GM12801 (cell line): ENCODE results near the gene TGDS.

Experiments
- CTCF ChIP-seq: IDR thresholded peaks from one replicate; pipeline ENCODE4 v1.5.1; 2011; ENCODE audit warnings: control low read depth; ENCODE audit not compliant: insufficient read length; ENCODE audit errors: extremely low read depth

The TGDS gene

GRCh38 chr13:94596575-94596971 lies 621 bp upstream of the TGDS start:
- TF ChIP-seq CTCF: no peak

- no peak for TF ChIP-seq CTCF
Observed at GRCh38 chr13:94595001-94595949, 677 bp downstream of the TGDS start.

DNA sequence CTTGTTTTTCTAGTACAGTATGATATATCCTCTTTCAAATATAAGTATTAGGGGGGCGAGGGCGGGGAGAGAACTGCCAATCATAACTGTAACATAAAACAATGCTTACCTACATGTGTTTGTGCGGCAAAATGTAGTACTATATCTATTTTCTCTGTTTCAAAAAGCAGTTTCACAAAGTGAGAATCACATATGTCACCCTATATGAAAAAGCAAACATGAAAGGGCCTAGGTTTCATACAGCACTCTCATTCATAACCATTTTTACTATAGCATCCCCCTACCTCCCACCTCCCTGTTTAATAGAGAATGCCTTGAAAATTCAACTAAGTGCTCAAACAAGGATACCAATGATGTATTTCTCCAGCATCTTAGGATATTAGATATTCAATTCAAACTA lies 5.2 kb downstream of the TGDS start:
- TF ChIP-seq CTCF: no peak

- no peak for TF ChIP-seq CTCF
Observed at GRCh38 chr13:94588541-94588940, 7.4 kb downstream of the TGDS start.

- no peak for TF ChIP-seq CTCF
Observed at GRCh38 chr13:94586371-94586770, 9.6 kb downstream of the TGDS start.

DNA sequence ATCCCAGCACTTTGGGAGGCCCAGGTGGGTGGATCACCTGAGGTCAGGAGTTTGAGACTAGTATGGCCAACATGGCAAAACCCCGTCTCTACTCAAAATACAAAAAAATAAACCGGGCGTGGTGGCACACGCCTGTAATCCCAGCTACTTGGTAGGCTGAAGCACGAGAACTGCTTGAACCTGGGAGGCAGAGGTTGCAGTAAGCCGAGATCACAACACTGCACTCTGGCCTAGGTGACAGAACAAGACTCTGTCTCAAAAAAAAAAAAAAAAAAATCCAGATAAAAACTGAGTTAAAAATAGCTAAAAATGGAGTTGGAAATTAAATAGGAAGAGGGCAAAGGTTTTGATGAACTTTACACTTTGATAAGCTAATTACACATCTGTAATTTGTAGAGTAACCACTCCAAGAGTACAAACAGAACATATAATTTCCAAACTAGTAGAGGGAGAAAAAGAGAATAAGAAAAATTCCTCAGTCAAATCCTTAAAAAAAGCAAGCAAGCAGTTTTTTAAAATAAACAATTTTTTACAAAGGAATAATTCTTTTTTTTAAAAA lies 10.3 kb downstream of the TGDS start:
- no peak for TF ChIP-seq CTCF

DNA sequence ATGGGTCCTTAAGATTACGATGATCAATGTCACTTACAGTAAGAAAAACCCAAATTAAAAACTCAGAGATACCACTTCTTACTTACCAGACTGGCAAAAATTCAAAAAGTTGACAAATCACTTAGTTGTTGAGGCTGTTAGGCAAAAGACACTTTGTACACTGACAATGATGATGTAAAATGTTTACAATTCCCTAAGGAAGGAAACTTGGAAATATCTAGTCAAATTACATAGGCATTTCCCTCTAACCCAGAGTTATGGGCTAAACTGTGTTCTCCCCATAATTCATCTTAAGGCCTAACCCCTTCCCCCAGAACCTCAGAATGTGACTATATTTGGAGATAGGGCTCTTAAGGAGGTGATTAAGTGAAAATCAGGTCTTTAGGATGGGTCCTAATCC lies 12.0 kb downstream of the TGDS start:
- no peak for TF ChIP-seq CTCF
